Epidermal melanocyte (primary cell): ENCODE results near the gene TOM1L1.
"Not testable (repeated sequence)": the region's sequence is repeated elsewhere in the genome, so short reads cannot be mapped to it uniquely, and the experiment has no call there.

Source experiments
- DNase-seq: peaks from one replicate; pipeline ENCODE4 v3.0.0; 2011; ENCODE audit warnings: low spot score; ENCODE audit not compliant: insufficient read length

Gene TOM1L1

DNA sequence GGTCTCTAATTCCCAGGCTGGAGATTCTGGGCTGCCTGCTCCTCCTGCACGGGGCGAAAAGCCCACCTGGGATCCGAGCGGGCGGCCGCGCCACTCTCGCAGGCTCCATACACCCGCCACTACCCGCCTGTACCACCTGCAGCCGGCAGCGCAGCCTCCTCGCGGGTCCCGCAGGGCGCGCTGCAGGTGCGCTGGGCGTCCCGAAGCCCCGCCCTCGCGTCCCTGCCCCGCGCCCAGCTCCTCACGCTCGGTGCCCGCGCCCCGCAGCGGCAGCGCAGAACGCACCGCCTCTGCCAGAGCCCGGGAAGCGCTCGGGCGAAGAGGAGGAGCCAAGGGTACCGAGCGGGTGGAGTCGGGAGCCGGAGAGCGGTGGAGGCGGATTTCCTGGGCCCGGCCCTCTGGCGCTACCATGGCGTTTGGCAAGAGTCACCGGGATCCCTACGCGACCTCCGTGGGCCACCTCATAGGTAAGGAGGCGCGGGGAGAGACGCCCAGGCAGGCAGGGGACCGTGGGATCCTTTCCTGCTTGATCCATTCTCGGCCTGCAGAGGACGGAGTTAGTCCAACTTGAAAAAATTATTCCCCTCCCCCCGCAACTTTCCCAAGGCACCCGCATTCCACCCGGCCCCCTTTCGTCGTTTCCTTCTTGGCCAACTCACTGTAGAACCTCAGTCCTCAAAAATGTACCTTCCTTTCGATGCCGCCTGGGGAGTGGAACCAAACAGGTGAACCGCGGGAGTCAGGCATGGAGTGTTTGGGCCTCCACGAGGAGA is at the start of gene TOM1L1:
TOM1L1 (plus strand) TSS at position 396 of the 773 bp plus-strand sequence; CDS start at position 410, 14 bp downstream.
- peak; percentile 58 for DNase-seq

DNA sequence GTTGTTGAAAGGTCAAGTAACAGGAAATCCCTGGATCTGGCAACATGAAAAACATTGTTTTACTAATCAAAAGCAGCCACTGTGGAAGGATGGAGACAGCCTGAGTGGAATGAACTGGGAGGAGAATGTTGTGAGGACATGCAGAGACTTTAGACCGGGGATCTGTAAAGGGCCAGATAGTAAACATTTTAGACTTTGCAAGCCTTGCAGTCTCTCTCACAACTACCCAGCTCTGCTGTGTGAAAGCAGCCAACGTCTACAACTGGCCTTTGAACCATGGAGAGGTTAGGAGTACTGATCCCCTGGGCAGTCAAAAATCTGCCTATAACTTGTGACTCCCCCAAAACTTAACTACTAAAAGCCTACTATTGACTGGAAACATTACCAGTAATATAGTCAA is 41.5 kb upstream of the TOM1L1 start:
- no peak for DNase-seq

- DNase-seq: no peak
Measured at GRCh38 chr17:54860617-54861470, 39.8 kb upstream of the TOM1L1 start.

- no peak for DNase-seq
Measured at GRCh38 chr17:54861471-54861983, 39.1 kb upstream of the TOM1L1 start.

DNA sequence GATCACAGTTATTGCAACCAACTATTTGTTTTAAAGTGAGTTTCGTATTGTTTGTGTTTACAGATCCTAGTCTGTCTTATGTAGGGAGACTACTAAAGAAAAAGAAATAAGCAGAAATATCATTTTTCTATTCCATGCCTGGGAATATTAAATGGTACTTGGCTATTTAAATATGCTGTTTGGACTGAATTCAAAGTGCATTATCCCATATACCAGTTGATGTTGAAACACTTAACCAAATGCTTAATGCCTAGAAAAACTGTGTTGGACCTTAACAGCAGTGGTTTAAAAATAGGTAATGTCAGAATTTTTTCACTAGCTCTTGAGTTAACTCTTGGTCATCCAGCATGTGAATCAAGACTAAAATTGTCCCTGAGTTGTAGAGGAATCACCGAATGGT is 37.5 kb upstream of the TOM1L1 start:
- no peak for DNase-seq

- no peak for DNase-seq
Measured at GRCh38 chr17:54864070-54864469, 36.6 kb upstream of the TOM1L1 start.

GRCh38 chr17:54864636-54865356 is 35.9 kb upstream of the TOM1L1 start:
- DNase-seq: no peak

DNA sequence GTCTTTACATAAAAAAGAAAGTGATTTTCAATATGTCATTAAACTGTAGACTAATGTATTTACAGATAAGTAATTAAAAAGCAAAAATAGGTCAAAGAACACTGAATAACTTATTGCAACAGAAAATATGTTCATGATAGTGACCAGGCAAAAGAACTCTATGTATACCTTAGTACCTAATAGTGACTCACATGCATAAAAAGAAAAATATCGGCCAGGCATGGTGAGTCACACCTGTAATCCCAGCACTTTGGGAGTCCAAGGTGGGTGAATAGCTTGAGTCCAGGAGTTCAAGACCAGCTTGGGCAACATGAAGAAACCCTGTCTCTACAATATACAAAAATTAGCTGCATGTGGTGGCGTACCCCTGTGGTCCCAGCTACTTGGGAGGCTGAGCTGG is 33.0 kb upstream of the TOM1L1 start:
- no peak for DNase-seq

DNA sequence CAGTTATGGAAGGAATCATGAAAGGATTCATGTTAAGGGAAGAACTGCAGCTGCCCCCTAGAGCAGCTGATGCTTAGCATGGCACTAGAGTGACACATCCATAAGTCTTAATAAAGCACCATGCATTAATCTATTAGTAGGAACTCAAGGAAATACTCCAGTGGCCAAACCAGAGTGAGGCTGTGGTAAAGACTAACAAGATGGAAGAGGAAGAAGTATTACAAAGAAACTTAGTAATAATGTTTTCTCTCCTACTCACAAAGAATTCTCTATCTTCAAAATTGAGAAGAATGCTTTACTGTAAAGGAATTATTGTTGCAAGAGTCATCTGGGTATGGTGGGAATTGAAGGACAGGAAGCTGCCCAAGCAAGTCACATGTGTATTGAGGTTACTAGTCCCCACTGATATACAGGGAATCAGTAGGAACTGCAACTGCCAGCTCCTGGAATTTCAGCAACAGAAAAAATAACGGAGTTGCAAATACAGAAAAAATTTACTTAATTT is 29.9 kb upstream of the TOM1L1 start:
- DNase-seq: no peak

- not testable (repeated sequence) for DNase-seq
Measured at GRCh38 chr17:54875906-54876305, 24.7 kb upstream of the TOM1L1 start.

- DNase-seq: no peak
Measured at GRCh38 chr17:54876656-54877195, 23.9 kb upstream of the TOM1L1 start.

- no peak for DNase-seq
Measured at GRCh38 chr17:54881255-54881972, 19.2 kb upstream of the TOM1L1 start.

- DNase-seq: no peak
Measured at GRCh38 chr17:54882371-54882770, 18.3 kb upstream of the TOM1L1 start.

DNA sequence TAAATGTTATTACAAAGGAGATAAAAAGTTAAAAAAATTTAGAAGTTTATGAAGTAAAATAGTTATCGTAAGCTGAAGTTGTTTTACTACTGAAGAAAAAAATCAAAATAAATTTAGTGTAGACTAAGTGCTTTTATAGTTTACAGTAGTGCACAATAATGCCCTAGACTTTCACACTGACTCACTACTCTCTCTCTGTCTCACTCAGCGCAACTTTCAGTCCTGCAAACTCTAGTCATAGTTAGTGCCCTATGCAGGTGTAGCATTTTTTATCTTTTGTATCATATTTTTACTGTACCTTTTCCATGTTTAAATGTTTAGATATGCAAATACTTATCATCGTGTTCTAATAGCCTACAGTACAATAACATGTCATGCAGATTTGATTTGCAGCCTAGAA is 17.7 kb upstream of the TOM1L1 start:
- no peak for DNase-seq

GRCh38 chr17:54883939-54884338 is 16.7 kb upstream of the TOM1L1 start:
- no peak for DNase-seq

- DNase-seq: no peak
Measured at GRCh38 chr17:54887787-54888186, 12.9 kb upstream of the TOM1L1 start.

- DNase-seq: no peak
Measured at GRCh38 chr17:54888254-54888653, 12.4 kb upstream of the TOM1L1 start.

- DNase-seq: no peak
Measured at GRCh38 chr17:54888981-54889380, 11.7 kb upstream of the TOM1L1 start.

GRCh38 chr17:54891176-54891821 is 9.4 kb upstream of the TOM1L1 start:
- DNase-seq: peak; percentile 57

- no peak for DNase-seq
Measured at GRCh38 chr17:54892360-54892759, 8.3 kb upstream of the TOM1L1 start.
